GM19328 (cell line): ENCODE measurements around the gene EEF1AKMT1.

ENCODE experiments used
- ATAC-seq: cut with Tn5 transposase; IDR thresholded peaks from one replicate; pipeline ENCODE4 v1.9.1; 2021; ENCODE audit warnings: mild to moderate bottlenecking, moderate library complexity; ENCODE audit not compliant: unreplicated experiment

Gene EEF1AKMT1, protein sequence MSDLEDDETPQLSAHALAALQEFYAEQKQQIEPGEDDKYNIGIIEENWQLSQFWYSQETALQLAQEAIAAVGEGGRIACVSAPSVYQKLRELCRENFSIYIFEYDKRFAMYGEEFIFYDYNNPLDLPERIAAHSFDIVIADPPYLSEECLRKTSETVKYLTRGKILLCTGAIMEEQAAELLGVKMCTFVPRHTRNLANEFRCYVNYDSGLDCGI

DNA sequence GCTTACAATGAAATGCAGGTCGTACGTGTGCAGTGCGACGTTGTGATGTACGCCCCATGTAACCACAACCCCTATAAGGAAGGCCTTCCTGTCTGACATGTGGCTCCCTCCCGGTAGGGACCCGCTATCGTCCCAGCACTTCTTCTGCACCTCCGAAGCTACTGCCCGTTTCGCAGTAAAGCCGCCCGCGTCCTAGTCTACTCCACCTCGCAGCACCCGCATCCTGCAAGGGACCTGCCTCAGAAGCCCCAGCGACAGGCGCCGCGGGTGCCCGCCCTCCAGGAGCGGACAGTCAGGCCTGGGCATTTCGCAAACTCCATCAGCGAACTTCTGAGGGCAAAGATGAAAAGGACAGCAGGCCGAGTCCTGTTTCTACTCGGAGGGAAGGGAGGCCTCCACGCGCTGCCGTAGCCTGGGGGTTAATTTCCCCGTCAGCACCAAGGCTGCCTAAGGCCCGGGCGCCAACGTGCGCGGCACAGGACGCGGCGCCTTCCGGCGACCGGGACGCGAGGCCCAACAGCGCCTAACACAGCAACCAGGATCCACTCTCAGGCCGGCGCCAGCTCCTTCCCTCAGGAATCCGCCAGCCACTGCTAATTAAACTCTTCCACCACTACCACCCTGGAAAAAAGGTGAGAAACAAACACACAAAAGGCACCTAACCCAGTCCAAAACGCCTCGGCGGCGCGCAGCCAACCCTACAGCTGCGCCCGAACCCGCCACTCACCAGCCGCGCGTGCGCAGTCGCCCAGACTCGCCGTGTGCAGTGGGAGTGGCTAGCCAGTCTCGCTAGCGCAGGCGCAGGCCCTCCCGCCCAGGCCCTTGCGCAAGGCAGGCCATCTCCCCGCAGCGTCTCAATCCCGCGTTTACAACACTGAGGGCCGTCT, at the start of gene EEF1AKMT1:
Gene EEF1AKMT1 (minus strand): TSS at position 768 of the 887 bp plus-strand sequence. CDS start 16,363 bp downstream, outside the sequence.
- ATAC-seq = peak; percentile 90

DNA sequence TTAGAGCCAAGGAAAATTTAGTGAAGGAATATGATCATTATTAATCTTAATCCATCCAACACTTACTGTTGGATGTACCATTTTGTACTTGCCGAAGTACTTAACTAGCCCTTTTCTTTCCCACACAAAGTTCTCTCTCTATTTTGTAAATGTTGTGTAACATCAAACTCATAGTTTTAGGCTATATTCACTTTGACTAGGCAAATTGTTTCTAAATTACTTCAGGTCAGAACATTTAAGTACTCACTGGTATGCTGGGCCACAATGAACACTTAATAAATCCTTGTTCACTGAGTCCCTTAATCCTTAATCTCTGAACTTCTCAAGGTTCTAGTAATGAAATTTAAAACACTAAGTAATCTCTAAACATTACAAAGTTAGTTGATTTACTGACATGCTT, 49.3 kb upstream of the EEF1AKMT1 start:
- no peak for ATAC-seq

DNA sequence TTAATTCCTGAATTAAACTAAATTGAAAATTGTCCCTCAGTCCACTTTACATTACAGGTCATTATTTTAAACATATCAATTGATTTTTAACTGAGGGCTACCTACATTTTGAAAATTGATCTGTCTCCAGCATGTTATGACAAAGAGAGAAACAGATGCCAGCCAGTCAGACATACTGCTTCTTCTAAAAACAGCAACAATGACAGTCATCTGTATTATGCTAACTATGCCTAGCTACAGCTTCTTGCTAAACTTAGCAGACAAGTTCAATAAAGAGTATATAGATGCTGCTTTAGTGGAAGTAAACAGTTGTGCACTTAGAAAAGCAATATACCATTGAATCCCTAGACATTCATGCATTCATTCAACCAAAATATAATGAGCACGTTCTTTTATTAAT, 48.6 kb upstream of the EEF1AKMT1 start:
- no peak for ATAC-seq

DNA sequence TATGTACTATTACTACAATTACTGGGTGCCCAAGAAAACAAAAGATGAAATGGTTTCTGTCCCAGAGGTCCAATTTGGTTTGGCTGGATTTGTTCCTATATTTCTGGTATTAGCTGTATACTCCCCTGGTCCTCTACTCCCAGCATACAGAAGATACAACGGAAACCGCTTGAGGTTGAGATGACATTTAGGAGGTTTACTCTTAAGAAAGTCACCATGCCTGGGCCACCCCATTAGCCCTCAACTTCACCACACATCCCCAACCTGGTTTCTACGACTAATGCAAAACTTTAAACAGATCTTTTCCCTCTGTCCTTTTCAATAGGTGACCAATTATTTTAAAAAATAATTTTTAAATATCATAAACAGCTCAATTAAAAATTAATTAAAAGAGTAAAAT, 46.0 kb upstream of the EEF1AKMT1 start:
- no peak for ATAC-seq

DNA sequence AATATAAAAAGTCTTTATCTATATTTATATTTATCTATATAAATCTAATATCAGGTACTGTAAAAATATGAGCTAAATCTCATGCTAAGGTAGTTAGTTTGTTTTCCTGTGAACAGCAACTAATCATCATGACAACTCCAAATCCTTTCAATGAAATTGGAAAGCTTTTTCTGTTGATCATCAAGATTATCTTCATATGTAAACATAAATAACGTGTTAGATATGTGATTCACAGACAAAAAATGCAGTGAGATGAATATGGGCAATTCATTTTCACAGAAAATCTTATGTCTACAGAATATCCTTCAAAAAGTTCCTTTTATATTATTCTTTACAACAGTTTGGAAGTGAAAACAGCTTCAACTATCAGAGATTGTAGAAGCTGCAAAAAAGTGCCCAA, 41.7 kb upstream of the EEF1AKMT1 start:
- ATAC-seq = no peak

DNA sequence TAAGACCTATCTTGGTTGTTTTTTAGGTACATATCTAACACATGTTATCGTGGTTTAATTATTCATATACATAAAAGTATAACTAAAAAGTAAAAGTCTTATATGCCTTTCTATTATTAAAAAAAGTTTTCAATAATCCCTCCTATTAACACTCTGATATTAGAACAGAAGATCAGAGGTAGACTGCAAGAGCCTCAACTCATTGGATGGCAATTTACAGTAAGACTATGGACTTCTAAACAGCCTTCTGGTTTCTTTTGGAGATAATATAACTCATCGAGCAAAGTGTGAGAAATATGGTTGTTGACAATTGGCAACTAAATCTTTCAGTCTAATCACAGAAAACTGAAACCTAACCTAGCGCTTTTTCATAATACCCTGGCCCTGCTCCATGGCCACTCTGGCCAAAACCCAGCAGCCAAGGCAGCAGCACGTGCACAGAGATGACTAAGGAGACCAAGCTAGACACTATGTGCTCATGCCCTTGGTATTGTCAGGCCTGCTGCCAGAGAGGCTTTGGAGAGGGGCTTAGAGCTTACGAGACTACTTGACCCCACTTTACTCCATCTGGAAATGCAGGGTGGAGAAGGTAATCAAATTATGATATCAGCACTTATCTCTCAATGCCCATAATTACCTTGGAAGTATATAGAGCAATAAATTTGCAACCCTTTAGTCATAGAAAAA, 40.6 kb upstream of the EEF1AKMT1 start:
- no peak for ATAC-seq

DNA sequence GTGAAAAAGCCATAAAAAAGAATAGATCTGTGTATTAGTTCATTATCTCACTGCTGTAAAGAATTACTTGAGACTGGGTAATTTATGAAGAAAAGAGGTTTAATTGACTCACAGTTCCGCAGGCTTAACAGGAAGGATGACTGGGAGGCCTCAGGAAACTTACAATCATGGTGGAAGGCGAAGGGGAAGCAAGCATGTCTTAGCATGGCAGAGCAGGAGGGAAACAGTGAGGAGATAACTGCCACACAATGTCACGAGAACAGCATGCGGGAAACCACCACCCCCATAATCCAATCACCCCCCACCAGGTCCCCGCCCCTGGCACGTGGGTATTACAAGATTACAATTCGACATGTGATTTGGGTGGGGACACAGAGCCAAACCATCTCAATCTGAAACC, 39.1 kb upstream of the EEF1AKMT1 start:
- no peak for ATAC-seq

DNA sequence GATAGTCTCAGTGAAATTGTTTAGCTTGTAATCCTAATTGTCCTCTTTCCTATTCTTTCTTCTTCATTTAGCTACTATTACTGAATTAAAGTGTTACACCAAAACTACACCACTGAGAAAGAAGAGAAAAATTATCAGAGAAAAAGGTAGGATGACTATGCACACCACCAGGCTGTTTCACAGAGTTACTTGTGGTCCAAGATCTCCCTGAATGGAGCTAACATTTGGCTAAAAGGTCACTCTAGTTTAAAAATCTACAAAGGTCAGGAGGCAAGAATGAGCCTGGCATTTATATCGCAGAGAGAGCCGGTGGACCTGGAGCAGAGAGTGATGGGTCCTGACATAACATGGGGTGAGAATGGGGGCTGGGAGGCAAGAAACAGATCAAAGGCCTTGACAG, 37.0 kb upstream of the EEF1AKMT1 start:
- ATAC-seq = no peak

DNA sequence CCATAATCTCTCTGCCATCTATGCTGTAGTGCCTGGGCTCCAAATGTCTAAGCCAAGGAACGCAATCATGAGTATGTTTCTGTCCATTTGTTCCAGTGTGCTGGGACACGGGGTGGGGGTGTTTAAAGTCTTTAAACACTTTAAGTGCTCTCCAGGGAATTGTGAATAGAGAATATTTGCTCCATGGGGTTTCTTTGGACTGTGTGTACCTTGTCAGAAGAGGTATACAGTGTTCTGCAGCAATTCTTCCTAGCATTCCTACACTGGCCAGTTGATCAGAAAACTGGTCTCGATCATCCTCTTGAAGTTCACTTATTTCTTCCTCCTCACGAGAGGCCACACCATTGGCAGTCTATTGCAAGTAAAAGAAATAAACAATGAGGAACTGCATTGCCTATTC, 35.1 kb upstream of the EEF1AKMT1 start:
- ATAC-seq = no peak

DNA sequence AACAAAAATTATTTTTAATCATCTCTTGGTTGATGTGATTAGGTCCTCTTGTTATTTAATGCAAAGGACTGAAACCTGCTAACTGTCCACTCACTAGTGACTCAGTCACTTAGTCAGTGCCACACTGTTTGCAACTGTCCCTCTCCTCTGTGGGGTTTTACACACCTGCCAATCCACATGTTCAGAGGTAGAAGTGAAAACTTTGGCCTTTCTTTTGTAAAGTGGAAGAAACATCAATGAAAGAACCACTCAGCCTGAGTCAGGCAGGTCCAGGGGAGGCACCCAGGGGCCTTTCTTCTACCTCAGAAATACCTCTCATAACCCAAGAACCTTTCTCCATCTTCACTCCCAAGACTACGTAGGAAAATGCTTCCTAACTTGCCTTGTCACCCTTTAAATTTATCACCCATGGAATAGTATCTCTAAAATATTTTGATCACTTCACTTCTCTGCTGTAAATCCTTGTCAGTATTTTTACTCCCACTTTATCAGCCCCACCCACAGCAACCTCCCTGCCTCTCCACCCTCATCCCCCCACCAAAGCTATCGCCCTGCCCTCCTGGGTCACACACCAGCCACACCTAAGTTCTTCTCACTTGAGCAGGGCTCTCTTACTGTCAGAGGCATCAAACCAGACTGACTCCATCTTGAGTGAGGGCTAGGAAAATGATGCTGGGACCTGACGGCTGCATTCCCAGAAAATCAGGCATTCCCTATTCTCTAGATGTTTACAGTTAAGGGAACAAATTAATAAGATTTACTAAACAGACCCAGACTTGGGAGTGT, 29.6 kb upstream of the EEF1AKMT1 start:
- ATAC-seq = no peak

DNA sequence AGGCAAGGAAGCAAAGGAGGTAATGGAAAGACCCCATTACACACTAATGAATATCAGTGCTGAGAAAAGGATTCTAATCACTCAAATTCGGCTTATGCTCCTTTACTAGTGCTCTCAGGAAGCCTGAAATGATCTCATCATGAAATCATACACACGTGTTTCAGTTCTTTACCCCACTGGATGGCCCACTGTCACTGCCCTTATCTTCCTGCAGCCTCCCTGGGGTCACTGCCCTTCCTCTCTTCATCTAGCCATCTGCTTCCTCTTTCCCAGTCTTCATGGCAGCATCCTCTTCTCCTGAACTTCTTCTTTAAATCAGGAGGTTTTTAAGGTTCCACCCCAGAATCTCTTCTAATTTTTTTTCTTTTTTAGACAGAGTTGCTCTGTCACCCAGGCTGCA, 27.9 kb upstream of the EEF1AKMT1 start:
- no peak for ATAC-seq

DNA sequence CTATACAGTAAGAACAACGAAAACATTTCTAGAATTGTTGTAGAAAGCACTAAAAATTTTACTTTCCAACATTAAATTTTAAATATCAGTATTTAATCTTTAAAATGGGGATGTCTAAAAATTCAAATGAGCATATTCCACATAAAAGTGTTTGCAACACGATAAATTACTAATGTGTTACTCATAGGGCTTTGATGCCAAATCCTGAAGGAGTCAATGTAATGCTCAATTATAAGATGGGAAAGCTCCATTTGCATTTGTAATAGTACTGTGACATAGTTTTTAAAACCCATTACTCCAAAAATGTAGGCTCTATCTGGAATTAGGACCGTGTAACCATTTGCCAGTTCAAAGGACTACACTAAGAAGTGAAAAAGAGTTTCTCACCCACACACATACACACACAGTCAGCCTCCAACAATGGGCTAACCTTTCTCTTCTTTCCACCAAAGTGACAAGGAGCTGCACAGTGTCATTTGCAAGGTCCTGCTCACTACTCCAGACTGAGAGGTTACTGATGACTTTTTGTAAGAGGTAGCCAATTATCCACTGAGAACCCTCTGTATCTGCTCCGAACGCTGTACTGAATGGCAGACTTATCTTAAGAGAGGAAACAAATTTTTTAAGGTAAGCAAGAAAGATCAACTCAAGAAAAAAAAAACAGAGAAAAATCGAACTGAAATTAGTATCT, 26.1 kb upstream of the EEF1AKMT1 start:
- no peak for ATAC-seq

DNA sequence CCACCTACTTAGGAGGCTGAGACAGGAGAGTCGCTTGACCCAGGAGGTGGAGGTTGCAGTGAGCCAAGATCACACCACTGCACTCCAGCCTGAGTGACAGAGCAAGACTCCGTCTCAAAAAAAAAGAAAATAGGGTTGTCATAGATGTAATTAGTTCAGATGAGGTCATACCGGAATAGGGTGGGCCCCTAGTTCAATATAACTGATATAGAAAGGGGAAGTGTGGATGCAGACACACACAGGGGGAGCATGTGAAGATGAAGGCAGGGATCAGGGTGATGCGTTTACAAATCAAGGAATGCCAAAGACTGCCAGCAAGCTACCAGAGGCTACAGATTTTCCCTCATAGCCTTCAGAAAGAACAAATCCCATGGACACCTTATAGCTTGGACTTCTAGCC, 24.3 kb upstream of the EEF1AKMT1 start:
- ATAC-seq = no peak

DNA sequence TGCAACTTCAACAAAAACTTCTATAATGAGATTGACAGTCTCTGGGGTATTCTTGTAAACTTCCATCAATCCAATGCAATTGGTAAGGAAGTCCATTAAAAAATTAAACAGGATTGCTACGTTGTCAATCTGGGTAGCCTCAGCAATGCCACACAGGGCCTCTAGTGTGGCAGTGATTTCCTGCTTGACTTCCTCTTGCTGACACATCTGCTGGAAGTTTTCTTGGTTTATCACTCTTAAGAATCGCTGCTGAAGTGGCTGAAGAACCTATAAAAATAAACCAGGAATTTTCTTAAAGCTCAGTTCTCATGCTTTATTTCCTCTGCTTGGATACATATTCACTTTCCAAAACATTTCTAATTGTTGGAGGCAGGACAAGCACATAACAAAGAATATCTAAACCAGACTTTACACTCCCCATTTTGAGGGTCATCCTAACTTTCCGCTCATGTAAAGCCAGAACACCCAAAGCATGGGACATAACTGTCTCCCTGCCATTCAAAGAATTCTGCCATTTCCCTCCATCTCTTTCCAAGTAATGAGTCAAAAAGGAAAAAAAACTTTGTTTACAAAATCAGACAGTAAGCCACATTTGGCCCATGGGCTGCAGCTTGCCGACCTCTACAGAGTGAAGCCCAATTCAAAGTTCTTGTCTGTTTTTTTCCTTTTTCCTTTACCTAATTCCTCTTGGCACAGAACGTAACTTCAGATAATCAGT, 23.2 kb upstream of the EEF1AKMT1 start:
- ATAC-seq = no peak

DNA sequence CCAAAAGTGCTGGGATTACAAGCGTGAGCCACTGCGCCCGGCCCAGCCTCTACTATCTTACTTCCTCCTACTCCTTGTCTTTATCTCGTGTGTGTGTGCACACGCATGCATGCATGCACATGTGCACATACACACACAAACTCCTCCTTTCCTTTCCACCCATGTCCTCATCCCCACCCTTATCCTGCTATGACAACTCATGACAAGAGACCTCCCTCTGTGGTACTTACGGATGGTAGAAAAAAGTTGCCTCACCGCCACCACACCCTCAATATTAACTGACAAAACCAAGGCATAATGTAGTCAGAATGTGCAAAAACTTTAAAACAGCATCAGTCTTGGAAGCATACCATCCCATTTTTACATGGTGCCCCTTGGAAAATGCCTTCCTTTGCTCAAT, 15.9 kb upstream of the EEF1AKMT1 start:
- ATAC-seq = no peak

DNA sequence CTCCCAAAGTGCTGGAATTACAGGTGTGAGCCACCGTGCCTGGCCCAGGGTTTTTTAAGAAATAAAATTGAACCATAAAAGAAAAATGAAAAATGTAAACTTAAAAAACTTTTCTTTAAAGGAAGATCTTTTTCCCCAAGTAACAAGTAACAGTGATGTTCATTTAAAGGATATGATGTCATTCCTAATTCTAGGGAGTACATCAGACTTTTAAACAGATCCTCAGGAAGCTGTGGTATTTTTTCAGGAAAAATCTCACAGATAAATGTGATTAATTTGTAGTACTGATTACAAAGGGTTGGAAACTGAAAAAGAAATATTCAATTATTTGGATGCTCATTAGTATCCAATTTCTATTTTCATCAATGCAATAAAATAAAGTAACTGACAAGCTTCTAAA, 14.6 kb upstream of the EEF1AKMT1 start:
- no peak for ATAC-seq

DNA sequence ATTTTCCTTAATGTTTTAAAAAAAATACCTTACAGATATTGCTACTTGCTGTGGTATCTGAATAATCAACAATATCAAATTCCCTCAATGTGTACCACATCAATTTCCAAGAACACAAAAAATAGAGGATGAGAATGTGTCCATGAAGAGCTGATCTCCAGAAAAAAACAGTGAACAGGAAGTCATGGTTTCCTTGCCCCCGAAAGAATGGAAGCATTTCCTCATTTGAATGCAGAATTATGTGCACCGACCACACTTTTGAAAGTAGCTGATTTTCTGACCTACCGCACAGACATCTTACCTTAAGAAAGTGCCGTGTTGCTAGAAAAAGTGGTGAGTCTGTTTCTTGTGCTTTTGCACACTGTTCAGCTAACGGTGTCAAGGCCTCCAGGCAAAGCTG, 13.4 kb upstream of the EEF1AKMT1 start:
- no peak for ATAC-seq

DNA sequence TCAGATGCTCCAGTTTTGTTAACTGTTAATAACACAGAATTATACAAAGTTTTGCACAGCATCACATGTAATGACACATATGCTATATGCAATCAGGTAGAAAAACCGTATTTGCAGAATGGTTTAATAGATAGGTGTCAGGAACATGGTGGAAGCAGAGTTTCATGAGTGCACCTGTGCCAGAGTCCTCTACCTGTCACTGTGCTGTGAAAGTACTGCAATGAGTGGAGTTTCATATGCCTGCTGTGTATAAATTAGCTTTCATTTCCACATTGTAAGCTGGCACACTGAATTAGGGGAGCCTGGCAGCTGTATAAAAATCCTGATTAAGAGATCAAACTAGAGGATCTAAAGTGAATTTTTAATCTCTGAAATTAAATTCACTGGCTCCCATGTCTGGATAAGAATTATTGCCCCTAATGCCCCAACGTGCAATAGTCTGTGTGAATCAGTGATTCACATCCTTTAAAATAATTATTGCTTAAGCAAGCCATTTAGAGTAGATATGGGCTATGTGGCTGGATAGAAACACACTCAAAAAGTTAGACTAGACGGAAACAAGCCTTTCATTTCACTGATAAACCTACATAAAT, 8.5 kb upstream of the EEF1AKMT1 start:
- no peak for ATAC-seq

DNA sequence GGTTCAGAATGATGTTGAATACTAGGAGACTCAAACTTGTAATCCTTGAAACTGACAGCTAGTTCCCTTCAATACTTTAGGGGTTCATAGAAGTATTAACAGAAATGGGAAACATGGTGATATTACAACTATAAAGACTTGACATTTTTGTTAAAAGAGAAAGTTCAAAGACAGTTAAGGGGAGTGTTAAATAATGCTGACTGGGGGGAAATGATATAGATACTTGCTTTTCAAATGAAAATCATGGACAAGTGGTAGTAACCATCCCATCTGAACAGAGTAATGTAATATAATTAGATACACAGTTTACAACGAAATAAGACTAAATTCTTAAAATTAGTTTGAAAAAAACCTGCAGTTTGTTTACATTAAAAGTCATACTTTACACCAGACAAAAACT, 6.6 kb upstream of the EEF1AKMT1 start:
- ATAC-seq = no peak
